Neural cell (in vitro differentiated cells): ENCODE results near the gene SNX30. TPM values are rescaled to one million over a fixed set of nuclear protein-coding genes. Genes with fewer than 3 reads are reported as not detected.

Source experiments
- H2AFZ ChIP-seq: fragments of 200-600, 300-800 bp; sonication (generic), shearing (Covaris generic); 2 replicates; pipeline ENCODE4 v1.6.0; 2014; ENCODE audit warnings: low read depth, mild to moderate bottlenecking, antibody characterized with exemption, low read length, moderate library complexity
- H3F3A ChIP-seq: fragments of 200-600 bp; shearing (Covaris generic); 2 replicates; pipeline ENCODE4 v1.6.1; 2016; ENCODE audit warnings: mild to moderate bottlenecking, moderate library complexity, mixed read lengths, antibody characterized with exemption, low read length; ENCODE audit not compliant: insufficient read depth, poor library complexity, severe bottlenecking
- H3K27ac ChIP-seq: fragments of 200-600, 300-800 bp; sonication (generic), shearing (Covaris generic); 2 replicates; pipeline ENCODE4 v1.5.1; 2014; ENCODE audit warnings: mild to moderate bottlenecking, low read length, moderate library complexity
- H3K27me3 ChIP-seq: fragments of 300-800, 200-600 bp; sonication (generic), shearing (Covaris generic); 2 replicates; pipeline ENCODE4 v1.6.0; 2014; ENCODE audit warnings: mild to moderate bottlenecking, low read depth, low read length, moderate library complexity; ENCODE audit not compliant: insufficient read depth
- H3K36me3 ChIP-seq: fragments of 300-800, 200-600 bp; sonication (generic), shearing (Covaris generic); 2 replicates; pipeline ENCODE4 v1.5.1; 2014; ENCODE audit warnings: mild to moderate bottlenecking, antibody characterized with exemption, low read length, moderate library complexity; ENCODE audit not compliant: insufficient read depth
- H3K4me2 ChIP-seq: fragments of 300-800, 200-600 bp; sonication (generic), shearing (Covaris generic); 2 replicates; pipeline ENCODE4 v1.6.0; 2014; ENCODE audit warnings: mild to moderate bottlenecking, low read length
- H3K4me3 ChIP-seq: fragments of 300-800, 200-600 bp; sonication (generic), shearing (Covaris generic); 2 replicates; pipeline ENCODE4 v1.5.1; 2014; ENCODE audit warnings: mild to moderate bottlenecking, low read length, moderate library complexity
- H3K79me2 ChIP-seq: fragments of 200-600 bp; shearing (Covaris generic); replicated peaks from 2 replicates; pipeline ENCODE4 v1.6.0; 2014; ENCODE audit warnings: mild to moderate bottlenecking, low read length, moderate library complexity; ENCODE audit not compliant: insufficient read depth
- H3K9ac ChIP-seq: fragments of 300-800, 200-600 bp; sonication (generic), shearing (Covaris generic); 2 replicates; pipeline ENCODE4 v1.6.1; 2016; ENCODE audit warnings: mild to moderate bottlenecking, low read length, mixed read lengths
- H3K9me2 ChIP-seq: fragments of 200-600 bp; shearing (Covaris generic); 2 replicates; pipeline ENCODE4 v1.6.1; 2016; ENCODE audit warnings: mild to moderate bottlenecking, low read length, mixed read lengths; ENCODE audit not compliant: insufficient read depth
- H3K9me3 ChIP-seq: fragments of 200-600, 300-800 bp; sonication (generic), shearing (Covaris generic); 2 replicates; pipeline ENCODE4 v1.6.1; 2016; ENCODE audit warnings: mild to moderate bottlenecking, mixed run types, low read length, moderate library complexity, mixed read lengths
- H4K20me1 ChIP-seq: fragments of 200-600 bp; shearing (Covaris generic); 2 replicates; pipeline ENCODE4 v1.6.1; 2016; ENCODE audit warnings: mild to moderate bottlenecking, mixed run types; ENCODE audit not compliant: insufficient read depth
- CTCF ChIP-seq: fragments of 450-650 bp; IDR thresholded peaks from 2 replicates; pipeline ENCODE4 v1.5.1; 2014; ENCODE audit warnings: antibody characterized with exemption, mild to moderate bottlenecking, moderate library complexity; ENCODE audit not compliant: poor library complexity, severe bottlenecking
- EP300 ChIP-seq: fragments of 450-650 bp; conservative IDR thresholded peaks from 2 replicates; pipeline ENCODE4 v1.6.1; 2014; ENCODE audit warnings: antibody characterized with exemption, mild to moderate bottlenecking, moderate library complexity; ENCODE audit not compliant: poor library complexity, severe bottlenecking
- EZH2 ChIP-seq: fragments of 200-600, 300-800 bp; shearing (Covaris generic), sonication (generic); IDR thresholded peaks from 2 replicates; pipeline ENCODE4 v1.6.1; 2014; ENCODE audit warnings: antibody characterized with exemption, low read length, borderline replicate concordance, mild to moderate bottlenecking; ENCODE audit not compliant: insufficient read depth, poor library complexity, severe bottlenecking
- MXI1 ChIP-seq: fragments of 450-650 bp; conservative IDR thresholded peaks from 2 replicates; pipeline ENCODE4 v1.6.1; 2014; ENCODE audit warnings: antibody characterized with exemption, mild to moderate bottlenecking; ENCODE audit not compliant: poor library complexity, severe bottlenecking
- POLR2AphosphoS5 ChIP-seq: IDR thresholded peaks from 2 replicates; pipeline ENCODE4 v1.6.1; 2012
- RAD21 ChIP-seq: fragments of 450-650 bp; conservative IDR thresholded peaks from 2 replicates; pipeline ENCODE4 v1.6.1; 2014; ENCODE audit warnings: antibody characterized with exemption, mild to moderate bottlenecking, moderate library complexity
- REST ChIP-seq: IDR thresholded peaks from 2 replicates; pipeline ENCODE4 v1.6.1; 2012; ENCODE audit warnings: borderline replicate concordance
- SMC3 ChIP-seq: fragments of 450-650 bp; conservative IDR thresholded peaks from 2 replicates; pipeline ENCODE4 v1.6.1; 2014; ENCODE audit warnings: antibody characterized with exemption, mild to moderate bottlenecking, moderate library complexity; ENCODE audit not compliant: poor library complexity
- TAF1 ChIP-seq: IDR thresholded peaks from 2 replicates; pipeline ENCODE4 v1.6.1; 2012; ENCODE audit warnings: low read depth
- polyA plus RNA-seq: library from polyadenylated mRNA; depleted of rRNA; stranded (reverse); fragments of >200 nt; gene quantifications from 2 replicates; pipeline ENCODE4 v1.2.3, GENCODE V29; 2014

The SNX30 gene
- polyA plus RNA-seq, 1 donor from 2014 or later, result 30.0 TPM

DNA sequence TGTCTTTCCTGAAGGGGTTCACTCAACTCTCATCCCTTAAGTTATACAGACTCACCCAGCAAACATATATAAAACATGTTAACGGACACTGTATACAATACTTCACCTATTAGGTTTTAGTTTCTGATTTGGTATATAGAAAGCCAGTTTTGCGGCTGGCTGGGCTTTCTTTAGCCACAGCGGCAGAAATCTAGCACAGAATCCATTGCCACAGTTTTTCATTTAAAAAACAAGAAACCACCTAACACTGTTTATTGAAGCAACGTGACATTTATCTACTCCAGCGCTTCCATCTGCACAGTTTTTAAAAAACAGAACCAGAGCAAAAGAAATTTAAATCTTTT, 67.3 kb downstream of the SNX30 start:
- Histone ChIP-seq H2AFZ (no peak overlapping the region), H3K9ac (no peak overlapping the region), H3K27ac (no peak overlapping the region), H3K9me3 (no peaks in the 10 kb centered on the region), H4K20me1 (no peaks in the 10 kb centered on the region), H3K4me3 (no peak overlapping the region), H3K27me3 (no peaks in the 10 kb centered on the region), H3F3A (no peaks in the 10 kb centered on the region), H3K36me3 (no peaks in the 10 kb centered on the region), H3K79me2 (no peaks in the 10 kb centered on the region), H3K9me2 (no peaks in the 10 kb centered on the region), H3K4me2 (no peak overlapping the region)
- no peak for TF ChIP-seq CTCF
- no peak for TF ChIP-seq MXI1
- TF ChIP-seq EP300, result no peak
- TF ChIP-seq SMC3, result no peak
- no peak for TF ChIP-seq POLR2AphosphoS5
- TF ChIP-seq REST, result no peak
- no peak for TF ChIP-seq RAD21
- TF ChIP-seq EZH2, result no peak
- no peak for TF ChIP-seq TAF1

DNA sequence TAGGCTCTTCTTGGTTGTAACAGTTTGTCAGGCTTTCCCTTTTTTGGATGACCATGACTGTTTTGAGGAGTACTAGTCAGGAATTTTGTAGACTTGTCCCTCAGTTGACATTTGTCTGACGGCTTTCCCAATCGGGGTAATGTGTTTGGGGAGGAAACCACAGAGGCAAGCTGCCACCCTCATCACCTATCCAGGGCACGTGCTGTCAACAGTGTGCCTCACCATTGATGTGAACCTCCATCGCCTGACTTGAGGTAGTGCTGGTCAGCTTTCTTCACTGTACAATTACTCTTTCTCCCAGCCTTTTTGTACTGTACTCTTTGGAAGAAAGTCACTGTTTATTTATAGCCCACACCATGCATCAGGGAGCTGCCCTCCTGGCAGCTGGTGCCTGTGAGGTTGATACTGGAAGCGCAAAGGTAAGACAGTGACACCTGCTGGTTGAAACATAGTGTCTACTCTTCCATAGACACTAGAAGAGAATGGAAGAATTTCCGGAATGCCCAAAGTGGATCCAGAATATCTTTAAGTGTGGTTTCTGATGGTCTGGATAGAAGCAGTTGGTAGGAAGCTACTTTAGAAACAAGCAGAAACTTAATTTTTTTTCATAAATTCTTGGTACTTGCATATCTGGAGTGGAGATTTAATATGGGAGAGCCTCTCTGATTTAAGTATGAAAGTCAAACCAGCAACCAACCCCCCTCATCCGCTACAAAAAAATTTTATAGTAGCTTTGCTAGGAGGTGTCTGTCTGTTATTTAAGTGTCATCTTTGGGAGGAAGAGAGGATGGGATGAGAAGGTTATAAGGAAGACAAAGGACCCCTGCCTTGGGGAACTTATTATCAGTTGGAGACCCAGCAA, 69.3 kb downstream of the SNX30 start:
- no peaks in the 10 kb centered on the region for H3K9me2 ChIP-seq
- no peak overlapping the region for H2AFZ ChIP-seq
- H3K4me3 ChIP-seq, result no peak overlapping the region
- no peak overlapping the region for H3K9ac ChIP-seq
- TF ChIP-seq MXI1, result no peak
- TF ChIP-seq EP300, result no peak
- peak; percentile 71 for TF ChIP-seq CTCF
- peak; percentile 73 for TF ChIP-seq SMC3
- no peak for TF ChIP-seq EZH2
- peak; percentile 74 for TF ChIP-seq RAD21
- no peak for TF ChIP-seq TAF1
- TF ChIP-seq POLR2AphosphoS5, result no peak
- no peak for TF ChIP-seq REST
- no peaks in the 10 kb centered on the region for H3K79me2 ChIP-seq
- H3K27ac ChIP-seq, result no peak overlapping the region
- H3F3A ChIP-seq, result no peaks in the 10 kb centered on the region
- H4K20me1 ChIP-seq, result no peaks in the 10 kb centered on the region
- no peaks in the 10 kb centered on the region for H3K27me3 ChIP-seq
- no peak overlapping the region for H3K4me2 ChIP-seq
- no peaks in the 10 kb centered on the region for H3K9me3 ChIP-seq
- no peaks in the 10 kb centered on the region for H3K36me3 ChIP-seq
